Endodermal cell (in vitro differentiated cells): Measurements from ENCODE around the gene RAI14. TPM values are rescaled to one million over a fixed set of nuclear protein-coding genes. Genes with fewer than 3 reads are reported as not detected.
A peak's percentile ranks its signal among the peaks of the same experiment; 100 is the strongest.

ENCODE experiments used
- DNase-seq: peaks from one replicate; pipeline ENCODE4 v3.0.0-alpha.2; 2017
- H3K27ac ChIP-seq: 2 replicates; pipeline ENCODE4 v1.5.1; 2013; ENCODE audit warnings: mild to moderate bottlenecking, low read depth, low read length, moderate library complexity
- H3K27me3 ChIP-seq: 2 replicates; pipeline ENCODE4 v1.6.1; 2013; ENCODE audit warnings: mild to moderate bottlenecking, low read length, moderate library complexity; ENCODE audit not compliant: insufficient read depth, control insufficient read depth, poor library complexity, severe bottlenecking
- H3K36me3 ChIP-seq: 2 replicates; pipeline ENCODE4 v1.7.0; 2013; ENCODE audit warnings: mild to moderate bottlenecking, low read length, moderate library complexity; ENCODE audit not compliant: control insufficient read depth, insufficient read depth
- H3K4me1 ChIP-seq: one replicate; pipeline ENCODE4 v1.7.0; 2013; ENCODE audit warnings: low read length; ENCODE audit not compliant: control insufficient read depth, insufficient read depth
- H3K4me3 ChIP-seq: 2 replicates; pipeline ENCODE4 v1.5.1; 2013; ENCODE audit warnings: mild to moderate bottlenecking, low read length, moderate library complexity
- H3K9ac ChIP-seq: 2 replicates; pipeline ENCODE4 v1.6.1; 2013; ENCODE audit warnings: mild to moderate bottlenecking, low read length, moderate library complexity; ENCODE audit not compliant: poor library complexity, severe bottlenecking; ENCODE audit errors: extremely low read depth
- H3K9me3 ChIP-seq: 2 replicates; pipeline ENCODE4 v1.6.1; 2013; ENCODE audit warnings: mild to moderate bottlenecking, low read length, moderate library complexity; ENCODE audit not compliant: control insufficient read depth
- H3K27ac Mint-ChIP-seq: 2 replicates; pipeline ENCODE4 v1.8.0; 2020; ENCODE audit warnings: mixed read lengths
- H3K27me3 Mint-ChIP-seq: 2 replicates; pipeline ENCODE4 v1.8.0; 2021; ENCODE audit warnings: mild to moderate bottlenecking, mixed read lengths; ENCODE audit not compliant: insufficient read depth
- H3K36me3 Mint-ChIP-seq: 2 replicates; pipeline ENCODE4 v1.8.0; 2020; ENCODE audit warnings: low read depth, mixed read lengths
- H3K4me1 Mint-ChIP-seq: 2 replicates; pipeline ENCODE4 v1.8.0; 2020; ENCODE audit warnings: mixed read lengths
- H3K4me3 Mint-ChIP-seq: 2 replicates; pipeline ENCODE4 v1.8.0; 2020; ENCODE audit warnings: mild to moderate bottlenecking, moderate library complexity, mixed read lengths
- H3K9me3 Mint-ChIP-seq: 2 replicates; pipeline ENCODE4 v1.8.0; 2020; ENCODE audit warnings: mild to moderate bottlenecking, mixed read lengths
- CTCF ChIP-seq: fragments of 200-600 bp; sonication (generic); conservative IDR thresholded peaks from 2 replicates; pipeline ENCODE4 v1.5.0; 2021; ENCODE audit warnings: antibody characterized with exemption, mild to moderate bottlenecking
- WGBS, 2 experiments: methylation state at CpG; one replicate each; pipeline versions ENCODE4 v1.1.5 to v1.1.7; 2013; ENCODE audit warnings: missing lambda C conversion rate in 2 of 2, mixed read lengths in 1 of 2; ENCODE audit not compliant: insufficient coverage in 1 of 2, insufficient read length in 1 of 2; 5-methylcytosine and 5-hydroxymethylcytosine counted together
- total RNA-seq, 2 donors: library from RNA; stranded (reverse); fragmentation: NEBNext Ultra II Directional in 1 of 2; extraction: Animal tissue kit (Norgen Biotek cat#: 25700) in 1 of 2; gene quantifications; 2 replicates in 1 of 2; 3 replicates in 1 of 2; pipeline ENCODE4 v1.2.1, GENCODE V29; 2021

RAI14 gene
- total RNA-seq, 2 donors from 2014 or later, result 66.6 to 87.5 TPM

DNA sequence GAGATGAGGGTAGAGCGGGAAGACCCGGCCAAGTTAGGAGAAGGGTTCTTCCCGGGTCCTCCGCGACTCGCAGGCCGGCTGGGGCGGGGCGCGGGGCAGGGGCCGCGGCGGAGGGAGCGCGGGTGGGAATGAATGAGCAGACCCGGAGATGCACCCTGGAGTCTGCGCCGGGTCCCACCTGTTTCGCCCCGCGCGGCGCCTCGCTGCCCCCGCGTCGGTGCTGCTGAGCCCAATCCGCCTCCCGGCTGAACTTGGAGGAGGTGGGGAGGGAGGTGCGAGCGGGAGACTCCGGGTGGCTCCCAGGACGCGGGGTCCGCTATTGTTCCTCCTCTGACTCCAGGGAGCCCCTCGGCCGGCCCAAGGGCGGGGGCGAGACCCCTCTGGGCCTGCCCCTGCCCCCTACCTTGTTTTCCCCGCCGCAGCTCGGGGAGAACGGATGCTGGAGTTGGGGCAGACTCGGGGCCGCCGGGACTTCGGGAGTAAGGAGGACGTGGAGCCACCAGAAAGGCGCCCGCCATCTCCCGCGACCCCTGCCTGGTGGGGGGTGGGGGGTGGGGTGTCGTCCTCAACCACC is 659 bp downstream of the RAI14 start:
- H3K27me3 ChIP-seq, result no peaks in the 10 kb centered on the region
- peaks cover 8% of the 10 kb centered on the region for H3K36me3 Mint-ChIP-seq
- peak; percentile 66 for DNase-seq

DNA sequence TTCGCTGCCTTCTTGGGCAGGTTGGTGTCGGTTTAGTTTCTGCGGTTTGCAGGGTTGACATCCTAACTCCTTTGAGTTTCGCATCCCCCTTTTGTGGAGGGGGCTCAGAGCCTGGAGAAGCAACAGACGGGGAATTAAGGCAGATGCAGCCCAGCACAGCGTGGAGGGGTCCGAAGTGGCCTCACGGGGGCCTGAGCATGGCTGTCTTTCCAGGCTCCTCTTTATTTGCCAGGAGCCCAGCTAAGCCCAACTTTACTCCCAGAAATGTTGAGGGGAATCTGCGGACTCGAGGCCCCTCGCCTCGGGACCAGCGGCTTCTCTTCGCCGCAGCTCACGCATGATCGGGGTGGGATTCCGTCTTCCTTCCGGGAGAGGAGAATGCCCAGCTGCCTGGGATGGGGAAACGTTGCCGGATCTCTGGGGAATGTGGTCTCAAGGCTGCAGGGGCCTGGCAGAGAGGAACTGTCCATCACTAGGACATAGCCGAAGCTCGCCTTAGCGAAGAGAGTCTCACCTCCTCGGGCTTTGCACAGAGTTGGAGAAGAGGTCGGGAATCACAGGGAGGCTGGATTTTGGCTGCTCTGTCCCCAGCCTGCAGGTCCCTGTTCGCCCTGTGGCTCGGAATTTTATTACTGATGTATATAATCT is 1.3 kb downstream of the RAI14 start:
- Histone ChIP-seq H3K27ac (peak overlapping the region; percentile 83), H3K36me3 (peaks cover 18% of the 10 kb centered on the region), H3K4me3 (peak overlapping the region; percentile 87), H3K9me3 (no peaks in the 10 kb centered on the region), H3K27me3 (no peaks in the 10 kb centered on the region), H3K9ac (peak overlapping the region; percentile 70), H3K4me1 (no peaks in the 10 kb centered on the region)
- H3K27ac Mint-ChIP-seq, result peak overlapping the region; percentile 56
- DNase-seq, result peak; percentile 76
- WGBS, 2 experiments, result 0 to 1% methylated on average over 17 to 28 of the region's 28 CpGs
- no peak for TF ChIP-seq CTCF
- H3K4me1 Mint-ChIP-seq, result peaks cover 17% of the 10 kb centered on the region
- peaks cover 14% of the 10 kb centered on the region for H3K36me3 Mint-ChIP-seq
- H3K9me3 Mint-ChIP-seq, result no peaks in the 10 kb centered on the region
- peak overlapping the region; percentile 81 for H3K4me3 Mint-ChIP-seq
- H3K27me3 Mint-ChIP-seq, result peaks cover 1% of the 10 kb centered on the region

More for the DNA sequence above, 659 bp downstream of the RAI14 start:
- H3K27me3 Mint-ChIP-seq, result peaks cover 1% of the 10 kb centered on the region
- Histone ChIP-seq H3K4me1 (no peaks in the 10 kb centered on the region), H3K36me3 (peaks cover 12% of the 10 kb centered on the region), H3K27ac (peak overlapping the region; percentile 83), H3K4me3 (peak overlapping the region; percentile 87), H3K9ac (peak overlapping the region; percentile 70), H3K9me3 (no peaks in the 10 kb centered on the region)
- 0% methylated on average over 53 of the region's 53 CpGs; no CpG with 5 or more reads in 1 of the 2 experiments for WGBS, 2 experiments
- H3K9me3 Mint-ChIP-seq, result no peaks in the 10 kb centered on the region
- peak overlapping the region; percentile 81 for H3K4me3 Mint-ChIP-seq
- peak overlapping the region; percentile 56 for H3K27ac Mint-ChIP-seq
- peaks cover 17% of the 10 kb centered on the region for H3K4me1 Mint-ChIP-seq
- TF ChIP-seq CTCF, result no peak

DNA sequence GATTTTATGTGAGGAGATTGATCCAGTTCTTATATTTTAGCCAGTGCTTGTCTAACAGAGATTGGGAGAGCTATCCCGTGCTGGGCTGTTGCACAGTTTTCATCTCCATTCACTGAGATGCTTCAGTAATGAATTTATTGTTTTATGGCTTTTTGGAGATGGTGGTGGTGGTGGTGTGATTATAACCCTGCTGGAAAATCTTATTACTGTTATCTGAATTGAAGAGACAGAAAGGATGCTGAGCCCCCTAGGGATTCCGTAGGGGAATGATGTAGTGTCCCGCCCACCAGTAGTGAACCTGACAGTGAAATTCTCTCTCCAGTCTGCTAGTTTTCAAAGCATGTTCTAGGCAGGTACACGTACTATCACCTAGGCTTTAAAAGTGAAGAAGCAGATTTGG is 1.9 kb downstream of the RAI14 start:
- peak overlapping the region; percentile 87 for H3K4me3 ChIP-seq
- H3K9ac ChIP-seq, result peak overlapping the region; percentile 70
- Mint-ChIP-seq H3K4me3 (peak overlapping the region; percentile 81), H3K27me3 (peaks cover 1% of the 10 kb centered on the region), H3K9me3 (no peaks in the 10 kb centered on the region), H3K36me3 (peaks cover 16% of the 10 kb centered on the region), H3K4me1 (peaks cover 17% of the 10 kb centered on the region), H3K27ac (peak overlapping the region; percentile 56)
- H3K36me3 ChIP-seq, result peaks cover 18% of the 10 kb centered on the region
- no peak for DNase-seq
- no peaks in the 10 kb centered on the region for H3K4me1 ChIP-seq
- TF ChIP-seq CTCF, result peak; percentile 40
- no peaks in the 10 kb centered on the region for H3K9me3 ChIP-seq
- H3K27me3 ChIP-seq, result no peaks in the 10 kb centered on the region
- no peak overlapping the region for H3K27ac ChIP-seq
- 21 to 29% methylated on average over 3 to 4 of the region's 4 CpGs for WGBS, 2 experiments
